Measurements from ENCODE around the gene CCDC124.

GRCh38 chr19:17888260-17888659 lies 44.6 kb upstream of the CCDC124 start:
- TF ChIP-seq POLR2AphosphoS5 (IDR thresholded peaks at IDR 0.05) (no peak), POLR2A (IDR thresholded peaks at IDR 0.05) (no peak), CTCF (IDR thresholded peaks at IDR 0.05) (no peak), EP300 (IDR thresholded peaks at IDR 0.05; ENCODE audit: low read depth) (no peak)

Data from transverse colon (tissue), 4 donors.